Glomerular visceral epithelial cell (primary cell): ENCODE measurements around the gene IQCK.

Source experiments
- DNase-seq: peaks from one replicate; pipeline ENCODE4 v3.0.0-alpha.2; 2016; ENCODE audit errors: extremely low spot score

Gene IQCK

DNA sequence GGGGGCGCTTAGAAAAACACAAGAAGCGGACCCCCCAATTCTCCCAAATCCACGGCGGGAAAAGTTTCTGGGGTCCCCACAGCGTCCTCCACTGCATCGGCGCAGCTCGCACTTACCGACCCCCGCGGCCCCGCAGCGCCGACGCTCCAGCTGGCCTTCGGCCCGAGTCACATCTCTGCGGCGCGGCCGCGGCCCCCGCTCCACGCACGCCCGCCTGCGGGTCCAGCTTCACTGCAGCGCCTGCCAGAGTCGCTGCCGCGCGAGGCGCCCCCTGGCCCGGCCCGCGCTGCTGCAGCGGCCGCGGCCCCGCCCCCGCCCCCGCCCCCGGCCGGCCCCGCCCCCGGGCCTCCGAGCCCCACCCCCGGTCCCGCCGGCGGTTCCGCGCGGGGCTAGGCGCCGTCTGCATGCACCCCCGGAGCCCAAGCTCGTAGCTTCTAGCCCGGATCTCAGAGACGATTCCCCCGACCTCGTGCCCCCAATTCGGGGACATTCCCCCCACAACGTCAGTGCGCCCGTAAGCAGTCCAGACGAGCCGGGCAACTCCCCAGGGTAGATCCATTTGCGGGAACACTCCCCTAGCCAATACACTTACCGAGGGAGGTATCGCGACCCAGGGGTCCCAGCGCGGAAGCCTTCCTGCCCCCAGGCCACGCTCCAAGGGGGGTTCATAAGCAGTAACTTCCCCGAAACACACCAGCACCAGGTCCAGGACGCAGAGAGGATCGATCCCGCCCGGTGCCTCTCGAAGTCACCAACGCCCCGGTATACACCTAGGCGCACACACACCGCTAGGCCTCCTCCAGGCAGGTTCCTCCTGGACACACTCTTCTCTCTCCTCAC lies 166.8 kb downstream of the IQCK start, which contains the start of gene GPRC5B:
Gene GPRC5B (minus strand): TSS at position 238 of the 840 bp plus-strand sequence. CDS start 12,003 bp downstream, outside the sequence.
- DNase-seq = peak; percentile 49

GRCh38 chr16:19885451-19886072 lies 167.5 kb downstream of the IQCK start:
- DNase-seq = no peak

DNA sequence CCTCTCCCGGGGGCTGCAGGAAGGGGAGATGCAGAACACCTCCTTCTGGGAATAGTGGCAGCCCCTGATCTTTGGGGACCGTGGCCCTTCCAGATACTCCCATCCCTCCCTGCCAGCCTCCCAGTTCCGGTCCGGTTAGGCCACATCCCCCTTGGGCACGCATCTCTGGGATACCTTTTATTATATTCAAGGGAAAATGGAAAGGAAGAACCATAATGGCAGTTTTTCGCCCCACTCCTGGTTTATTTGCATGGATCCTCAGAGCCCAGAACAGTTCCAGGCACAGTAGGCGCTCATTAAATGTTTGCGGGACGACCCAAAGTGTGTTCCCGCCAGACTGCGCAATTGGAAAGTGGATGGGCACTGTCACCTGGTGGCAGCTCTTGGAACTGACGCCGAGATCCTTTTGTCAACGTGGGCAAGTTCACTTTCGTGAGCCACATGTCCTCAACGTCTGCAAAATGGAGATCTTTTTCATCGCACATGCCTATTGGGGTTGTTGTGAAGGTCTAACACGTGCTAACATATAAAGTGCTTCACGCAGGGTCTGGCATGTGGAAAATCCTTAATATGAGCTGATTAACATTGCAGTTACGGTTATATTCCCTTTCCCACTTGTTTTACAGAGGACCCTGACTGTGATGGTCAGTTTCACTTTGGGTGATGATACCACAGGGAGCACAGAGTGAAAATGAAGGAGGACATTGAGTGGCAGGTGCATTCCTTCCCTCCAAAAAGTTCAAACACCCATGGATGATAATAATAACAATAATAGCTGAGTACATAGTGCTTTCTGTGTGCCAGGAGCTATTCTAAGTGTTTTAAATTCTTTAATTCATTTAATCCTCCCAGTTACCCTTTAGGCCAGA lies 168.2 kb downstream of the IQCK start:
- DNase-seq = peak; percentile 74

DNA sequence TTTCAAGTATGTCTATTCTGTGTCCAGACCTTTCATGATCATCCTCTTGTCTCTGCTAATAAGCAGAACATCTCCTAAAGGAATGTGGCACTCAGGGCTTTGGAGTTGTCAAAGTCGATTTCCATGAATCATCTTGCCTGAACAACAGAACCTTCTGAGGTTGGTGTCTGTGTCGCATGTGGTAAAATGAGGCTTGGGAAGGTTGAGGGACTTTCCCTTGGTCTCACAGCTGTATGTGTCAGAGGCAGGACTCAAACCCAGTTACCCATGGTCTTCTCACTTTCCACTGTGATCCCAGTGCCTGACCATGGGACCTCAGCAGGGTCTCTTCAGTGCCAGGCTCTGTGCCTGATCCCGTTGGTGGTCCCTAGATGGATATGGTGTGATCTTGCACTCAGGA lies 170.8 kb downstream of the IQCK start:
- DNase-seq = no peak

- no peak for DNase-seq
These were observed 172.8 kb downstream of the IQCK start for GRCh38 chr16:19890901-19891300.

- DNase-seq = no peak
These were observed 174.8 kb downstream of the IQCK start for GRCh38 chr16:19892902-19893301.

DNA sequence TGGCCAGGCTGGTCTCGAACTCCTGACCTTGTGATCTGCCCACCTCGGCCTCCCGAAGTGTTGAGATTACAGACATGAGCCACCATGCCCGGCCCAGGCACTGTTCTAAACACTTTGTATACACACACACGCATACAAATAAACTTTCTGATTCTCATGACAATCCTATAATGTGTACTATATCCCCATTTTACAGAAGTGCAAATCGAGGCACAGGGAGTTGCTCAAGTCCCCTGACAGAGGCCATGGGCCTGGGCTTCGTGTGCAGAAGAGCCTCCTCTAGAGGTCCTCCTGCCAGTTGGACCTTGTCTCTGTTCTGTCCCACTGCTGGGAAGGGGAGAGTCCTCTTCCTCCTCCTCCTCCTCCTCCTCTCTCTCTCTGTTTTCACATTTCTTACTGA lies 176.5 kb downstream of the IQCK start:
- no peak for DNase-seq

- DNase-seq = no peak
These were observed 178.9 kb downstream of the IQCK start for GRCh38 chr16:19896951-19897350.

DNA sequence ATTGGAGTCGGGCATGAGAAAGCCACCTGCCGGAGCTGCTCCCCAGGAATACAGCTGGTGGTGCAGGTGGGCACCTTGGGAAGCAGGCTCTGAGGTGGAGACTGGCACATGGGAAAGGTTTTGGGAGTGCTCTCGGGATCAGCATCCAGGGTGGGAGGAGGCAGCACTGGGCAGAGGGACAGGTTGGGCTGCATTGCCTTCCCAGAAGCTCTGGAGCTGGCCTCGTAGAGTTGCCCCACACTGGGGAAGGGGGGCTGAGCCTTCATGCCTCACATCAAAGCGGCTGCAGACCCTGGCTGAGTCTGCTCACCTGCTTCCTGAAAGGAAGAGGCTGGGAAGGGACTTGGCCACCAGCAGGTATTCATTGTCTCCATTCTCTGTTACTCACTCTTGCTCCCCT lies 180.1 kb downstream of the IQCK start:
- no peak for DNase-seq

DNA sequence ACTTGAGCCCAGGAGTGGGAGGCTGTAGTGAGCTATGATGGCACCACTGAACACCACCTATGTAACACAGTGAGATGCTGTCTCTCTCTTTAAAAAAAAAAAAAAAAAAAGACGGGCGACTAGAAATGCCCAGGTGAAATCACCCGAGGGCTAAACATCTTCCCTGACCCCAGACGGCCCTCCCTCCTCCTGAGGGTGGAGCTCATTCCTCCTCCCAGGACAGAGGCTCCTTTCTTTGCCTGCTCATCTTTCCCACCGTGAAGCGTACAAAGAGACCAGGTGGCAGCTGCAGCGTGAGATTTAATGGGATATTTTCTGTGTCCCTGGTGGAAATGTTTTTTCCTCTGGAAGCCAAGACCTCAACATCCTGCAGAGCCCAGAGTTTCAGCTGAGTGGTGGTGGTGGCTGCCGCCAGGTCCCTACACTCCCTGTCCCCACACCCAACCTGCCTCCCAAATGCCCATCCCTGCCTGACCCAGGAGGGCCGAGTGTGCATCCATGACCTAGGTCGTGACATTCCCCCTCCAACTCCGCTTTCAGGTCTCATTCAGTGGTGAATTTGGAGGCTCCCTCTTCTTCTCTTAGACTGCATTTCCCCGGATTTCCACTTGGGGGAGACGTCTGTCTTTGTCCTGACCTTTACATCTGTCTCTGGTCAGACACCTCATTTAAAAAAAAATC lies 181.0 kb downstream of the IQCK start:
- peak; percentile 57 for DNase-seq

- no peak for DNase-seq
These were observed 181.5 kb downstream of the IQCK start for GRCh38 chr16:19899605-19899955.

- no peak for DNase-seq
These were observed 183.1 kb downstream of the IQCK start for GRCh38 chr16:19901164-19901563.

- peak; percentile 68 for DNase-seq
These were observed 189.3 kb downstream of the IQCK start for GRCh38 chr16:19907161-19907992.
